GM23248 (cell line): ENCODE results near the gene SHROOM3. TPM values are rescaled to one million over a fixed set of nuclear protein-coding genes. Genes with fewer than 3 reads are reported as not detected.
"Not testable (repeated sequence)": the region's sequence is repeated elsewhere in the genome, so short reads cannot be mapped to it uniquely, and the experiment has no call there.

Experiments used
- DNase-seq: peaks from one replicate; pipeline ENCODE4 v3.0.0-alpha.2; 2015
- H2AFZ ChIP-seq: fragments of 200-600 bp; sonication (generic); 2 replicates; pipeline ENCODE4 v1.6.1; 2016; ENCODE audit warnings: antibody characterized with exemption
- H3F3A ChIP-seq: fragments of 200-600 bp; sonication (generic); 2 replicates; pipeline ENCODE4 v1.6.1; 2016; ENCODE audit warnings: mild to moderate bottlenecking, antibody characterized with exemption, mixed run types; ENCODE audit not compliant: insufficient read depth
- H3K27ac ChIP-seq: fragments of 200-600 bp; sonication (generic); 2 replicates; pipeline ENCODE4 v1.5.1; 2016; ENCODE audit warnings: mild to moderate bottlenecking
- H3K27me3 ChIP-seq: fragments of 200-600 bp; sonication (generic); replicated peaks from 2 replicates; pipeline ENCODE4 v1.6.1; 2016; ENCODE audit warnings: mild to moderate bottlenecking; ENCODE audit not compliant: insufficient read depth
- H3K36me3 ChIP-seq: fragments of 200-600 bp; sonication (generic); 2 replicates; pipeline ENCODE4 v1.6.1; 2016; ENCODE audit warnings: low read depth, mild to moderate bottlenecking
- H3K4me1 ChIP-seq: fragments of 200-600 bp; sonication (generic); 2 replicates; pipeline ENCODE4 v1.6.1; 2016; ENCODE audit warnings: mild to moderate bottlenecking; ENCODE audit not compliant: insufficient read depth
- H3K4me2 ChIP-seq: fragments of 200-600 bp; sonication (generic); one replicate; pipeline ENCODE4 v1.6.1; 2016; ENCODE audit warnings: mild to moderate bottlenecking; ENCODE audit not compliant: unreplicated experiment
- H3K4me3 ChIP-seq: fragments of 200-600 bp; sonication (generic); 2 replicates; pipeline ENCODE4 v1.5.1; 2016; ENCODE audit warnings: mild to moderate bottlenecking
- H3K79me2 ChIP-seq: fragments of 200-600 bp; sonication (generic); 2 replicates; pipeline ENCODE4 v1.6.1; 2016; ENCODE audit warnings: mild to moderate bottlenecking; ENCODE audit not compliant: insufficient read depth
- H3K9ac ChIP-seq: fragments of 200-600 bp; sonication (generic); 2 replicates; pipeline ENCODE4 v1.6.1; 2016; ENCODE audit warnings: mild to moderate bottlenecking
- H3K9me2 ChIP-seq: fragments of 200-600 bp; sonication (generic); 2 replicates; pipeline ENCODE4 v1.6.1; 2016; ENCODE audit warnings: mixed run types, mild to moderate bottlenecking, moderate library complexity; ENCODE audit not compliant: insufficient read depth
- H3K9me3 ChIP-seq: fragments of 200-600 bp; sonication (generic); one replicate; pipeline ENCODE4 v1.6.1; 2017; ENCODE audit warnings: low read depth
- H4K20me1 ChIP-seq: fragments of 200-600 bp; sonication (generic); 2 replicates; pipeline ENCODE4 v1.6.0; 2016; ENCODE audit not compliant: insufficient read depth
- EZH2 ChIP-seq: fragments of 200-600 bp; sonication (generic); IDR thresholded peaks from 2 replicates; pipeline ENCODE4 v1.6.1; 2018; ENCODE audit warnings: antibody characterized with exemption, mild to moderate bottlenecking; ENCODE audit not compliant: insufficient read depth, poor library complexity, severe bottlenecking
- EZH2phosphoT487 ChIP-seq: fragments of 200-600 bp; sonication (generic); IDR thresholded peaks from 2 replicates; pipeline ENCODE4 v1.6.1; 2018; ENCODE audit warnings: antibody characterized with exemption, moderate library complexity, mild to moderate bottlenecking, low read depth; ENCODE audit not compliant: insufficient read depth
- WGBS, 2 experiments: methylation state at CpG; one replicate each; pipeline ENCODE4 v1.1.6; 2015 to 2017; ENCODE audit warnings: low lambda C conversion rate in 2 of 2, low coverage in 1 of 2; ENCODE audit errors: missing lambda C conversion rate in 2 of 2; 5-methylcytosine and 5-hydroxymethylcytosine counted together
- in situ Hi-C: fragments of 300-500 bp; cut with MboI; formaldehyde crosslinking; loops from 2 replicates; pipeline ENCODE4 v1.15.0; 2020
- polyA plus RNA-seq: library from polyadenylated mRNA; unstranded; fragments of >200 nt; fragmentation: Nextera tagmentation; extraction: Ambion mirVana; gene quantifications from 2 replicates; pipeline ENCODE4 v1.2.1, GENCODE V29; 2016
- total RNA-seq: library from RNA; depleted of rRNA; stranded (reverse); fragments of >200 nt; shearing (Covaris generic); gene quantifications from 2 replicates; pipeline ENCODE4 v1.2.3, GENCODE V29; 2014

Gene SHROOM3
- total and polyA plus RNA-seq, 2 experiments from 2014 or later = 9.7 to 44.6 TPM

DNA sequence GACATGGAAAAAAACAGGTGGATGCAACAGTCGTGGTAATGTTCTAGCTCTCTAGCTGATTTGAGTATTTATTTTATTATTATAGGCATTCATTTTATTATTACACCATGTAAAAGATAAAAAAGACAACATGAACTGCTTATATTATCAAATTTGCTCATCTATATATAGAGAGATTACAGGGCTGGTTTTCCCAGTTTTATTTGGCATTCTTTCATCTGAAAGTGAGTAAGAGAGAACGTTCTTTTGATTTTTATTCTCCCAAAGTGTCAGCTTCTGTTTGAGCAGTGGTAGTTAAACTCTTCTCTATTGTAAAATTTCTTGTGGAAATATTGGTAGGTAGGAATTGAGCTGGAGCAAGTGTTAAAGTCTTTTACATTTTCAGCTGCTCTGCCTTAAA lies 283.0 kb downstream of the SHROOM3 start:
- Histone ChIP-seq H3K4me1 (peaks cover 9% of the 10 kb centered on the region), H4K20me1 (no peaks in the 10 kb centered on the region), H3K4me2 (no peak overlapping the region), H3K9me2 (no peaks in the 10 kb centered on the region), H3K27ac (no peak overlapping the region), H3K36me3 (no peaks in the 10 kb centered on the region), H2AFZ (no peak overlapping the region), H3K9ac (no peak overlapping the region), H3F3A (peaks cover 11% of the 10 kb centered on the region), H3K27me3 (no peaks in the 10 kb centered on the region), H3K9me3 (no peaks in the 10 kb centered on the region), H3K79me2 (peaks cover 66% of the 10 kb centered on the region), H3K4me3 (no peak overlapping the region)
- 81 to 85% methylated on average over 2 of the region's 2 CpGs for WGBS, 2 experiments
- DNase-seq = no peak
- no peak for TF ChIP-seq EZH2phosphoT487
- TF ChIP-seq EZH2 = no peak
- in situ Hi-C loops = no loop called here

DNA sequence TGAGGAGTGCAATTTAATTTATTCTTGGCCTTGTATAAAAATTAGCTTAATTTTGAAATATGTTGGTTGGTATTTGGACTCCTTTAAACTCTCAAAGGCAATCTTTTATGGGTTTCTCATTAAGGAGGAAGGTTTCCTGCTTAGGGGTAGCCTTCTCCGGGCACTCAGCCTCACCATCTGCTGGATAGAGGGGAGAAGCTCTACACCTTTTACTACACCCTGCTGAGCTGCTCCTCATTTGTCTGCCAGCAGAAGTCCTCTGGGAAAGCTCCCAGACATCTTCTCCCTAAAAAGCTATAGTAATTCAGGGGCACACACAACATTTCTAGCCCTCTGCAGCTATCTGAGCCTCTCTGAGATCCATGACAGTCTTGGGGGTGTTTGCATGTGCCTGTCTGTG lies 283.8 kb downstream of the SHROOM3 start:
- H3K27ac ChIP-seq = no peak overlapping the region
- H3K27me3 ChIP-seq = no peaks in the 10 kb centered on the region
- no peak overlapping the region for H2AFZ ChIP-seq
- H3K4me3 ChIP-seq = no peak overlapping the region
- peaks cover 19% of the 10 kb centered on the region for H3F3A ChIP-seq
- peaks cover 64% of the 10 kb centered on the region for H3K79me2 ChIP-seq
- peaks cover 17% of the 10 kb centered on the region for H3K4me1 ChIP-seq
- in situ Hi-C loops = no loop called here
- H3K9ac ChIP-seq = no peak overlapping the region
- no peaks in the 10 kb centered on the region for H4K20me1 ChIP-seq
- no peak for DNase-seq
- no peaks in the 10 kb centered on the region for H3K9me3 ChIP-seq
- H3K36me3 ChIP-seq = no peaks in the 10 kb centered on the region
- H3K9me2 ChIP-seq = no peaks in the 10 kb centered on the region
- TF ChIP-seq EZH2 = no peak
- TF ChIP-seq EZH2phosphoT487 = no peak
- WGBS, 2 experiments = 100% methylated on average over 1 of the region's 1 CpG
- no peak overlapping the region for H3K4me2 ChIP-seq

DNA sequence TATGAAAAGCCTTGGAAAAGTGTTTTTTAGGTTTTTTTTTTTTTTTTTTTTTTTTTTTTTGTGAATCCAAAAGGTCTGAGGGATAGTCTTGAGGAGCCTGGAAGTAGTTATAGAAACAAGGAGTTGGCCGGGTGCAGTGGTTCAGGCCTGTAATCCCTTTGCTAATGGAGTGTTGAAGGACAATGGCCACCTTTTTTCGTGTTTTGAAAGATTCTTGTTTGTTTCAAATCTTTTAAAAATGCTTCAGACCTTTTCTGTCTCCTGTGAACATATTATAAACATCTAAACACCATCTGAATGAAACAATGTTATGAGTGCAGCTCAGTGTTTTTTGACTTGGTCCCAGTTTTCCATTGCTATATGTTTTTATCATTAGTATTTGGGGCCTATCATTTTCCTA lies 285.1 kb downstream of the SHROOM3 start:
- in situ Hi-C loops = no loop called here
- peaks cover 25% of the 10 kb centered on the region for H3K4me1 ChIP-seq
- H3K36me3 ChIP-seq = no peaks in the 10 kb centered on the region
- no peaks in the 10 kb centered on the region for H3K27me3 ChIP-seq
- no peak overlapping the region for H3K27ac ChIP-seq
- H3K9me3 ChIP-seq = no peaks in the 10 kb centered on the region
- no peaks in the 10 kb centered on the region for H3K9me2 ChIP-seq
- H2AFZ ChIP-seq = no peak overlapping the region
- peaks cover 32% of the 10 kb centered on the region for H3F3A ChIP-seq
- 94 to 99% methylated on average over 2 of the region's 2 CpGs for WGBS, 2 experiments
- no peak overlapping the region for H3K9ac ChIP-seq
- H4K20me1 ChIP-seq = no peaks in the 10 kb centered on the region
- TF ChIP-seq EZH2phosphoT487 (no peak), EZH2 (no peak)
- no peak for DNase-seq
- peaks cover 63% of the 10 kb centered on the region for H3K79me2 ChIP-seq
- no peak overlapping the region for H3K4me2 ChIP-seq
- H3K4me3 ChIP-seq = no peak overlapping the region

DNA sequence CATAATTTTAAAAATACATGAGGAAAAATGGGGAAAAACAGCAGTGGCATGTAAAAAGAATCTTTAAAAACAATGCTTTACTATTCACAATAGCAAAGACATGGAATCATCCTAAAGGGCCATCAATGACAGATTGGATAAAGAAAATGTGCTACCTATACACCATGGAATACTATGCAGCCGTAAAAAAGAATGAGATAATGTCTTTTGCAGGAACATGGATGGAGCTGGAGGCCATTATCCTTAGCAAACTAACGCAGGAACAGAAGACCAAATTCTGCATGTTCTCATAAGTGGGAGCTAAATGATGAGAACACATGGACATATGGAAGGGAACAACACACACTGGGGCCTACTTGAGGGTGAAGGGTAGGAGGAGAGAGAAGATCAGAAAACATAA lies 287.1 kb downstream of the SHROOM3 start:
- H3K79me2 ChIP-seq = peaks cover 55% of the 10 kb centered on the region
- DNase-seq, H3K9me3 ChIP-seq, H3K4me3 ChIP-seq, H3K27ac ChIP-seq, H3K9ac ChIP-seq, H3K27me3 ChIP-seq, H3K4me2 ChIP-seq, H3K36me3 ChIP-seq, H3K9me2 ChIP-seq, in situ Hi-C loops, H4K20me1 ChIP-seq, H2AFZ ChIP-seq: not testable (repeated sequence)
- peaks cover 45% of the 10 kb centered on the region for H3K4me1 ChIP-seq
- 77 to 82% methylated on average over 2 of the region's 2 CpGs for WGBS, 2 experiments
- peaks cover 50% of the 10 kb centered on the region for H3F3A ChIP-seq

DNA sequence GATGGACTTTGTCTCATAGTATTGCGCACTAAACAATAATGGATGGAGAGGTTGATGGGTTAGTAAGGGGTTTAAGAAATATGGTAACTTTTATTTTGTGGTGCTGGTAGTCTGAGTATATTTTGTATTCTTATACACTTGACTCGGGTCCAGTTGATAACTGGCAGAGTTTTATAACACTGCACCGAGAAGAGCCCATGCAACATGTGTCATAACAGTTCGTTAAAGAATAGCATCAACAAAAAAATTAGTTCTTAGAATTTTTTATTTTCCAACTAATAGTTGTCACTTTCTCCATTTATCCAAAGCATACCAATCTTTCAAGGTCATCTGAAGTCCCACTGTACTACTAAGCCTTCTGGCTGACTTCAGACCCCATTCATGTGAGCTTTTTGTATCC lies 287.8 kb downstream of the SHROOM3 start:
- Histone ChIP-seq H3K4me3 (0 out of 2 replicates have a peak overlapping the region, but pooled peaks have one; percentile 31), H3K4me1 (peaks cover 49% of the 10 kb centered on the region), H3K9ac (peak overlapping the region; percentile 65), H3K79me2 (peaks cover 52% of the 10 kb centered on the region), H3K36me3 (no peaks in the 10 kb centered on the region), H4K20me1 (no peaks in the 10 kb centered on the region), H3K9me2 (no peaks in the 10 kb centered on the region), H3K27ac (peak overlapping the region; percentile 86), H3K4me2 (peak overlapping the region; percentile 71), H3K9me3 (no peaks in the 10 kb centered on the region), H3K27me3 (no peaks in the 10 kb centered on the region), H3F3A (peaks cover 55% of the 10 kb centered on the region), H2AFZ (no peak overlapping the region)
- in situ Hi-C loops = no loop called here
- WGBS, 2 experiments = 86 to 91% methylated on average over 4 of the region's 4 CpGs
- DNase-seq = no peak
- TF ChIP-seq EZH2phosphoT487 (no peak), EZH2 (no peak)
